HepG2 (cell line): ENCODE data around the gene TUBGCP4. TPM values are rescaled to one million over a fixed set of nuclear protein-coding genes. Genes with fewer than 3 reads are reported as not detected.

Source experiments
- ATAC-seq: fragments of 200-7000 bp; cut with Tn5 transposase; 3 replicates; pipeline ENCODE4 v1.9.1; 2020; ENCODE audit warnings: mild to moderate bottlenecking, moderate library complexity
- BruUV-seq: library from RNA; stranded (reverse); fragments of 400-500 nt; replicated peaks from 2 replicates; lab custom pipeline; 2021; lab: Mats Ljungman, UMichigan
- CTCF ChIA-PET: fragments of 300-600 bp; formaldehyde crosslinking; extraction: SDS; loops from one replicate; lab custom pipeline; 2021; ENCODE audit warnings: low total read pairs, inconsistent platforms, low intra/inter-chr PET ratio; lab: Yijun Ruan, JAX
- POLR2A ChIA-PET: fragments of 350-600 bp; sonication (Branson Sonifier 250); formaldehyde crosslinking; loops from one replicate; lab custom pipeline; 2020; ENCODE audit warnings: antibody characterized with exemption, inconsistent platforms; lab: Yijun Ruan, JAX
- DNase-seq: peaks from one replicate; pipeline ENCODE4 v3.0.0-alpha.2; 2015; ENCODE audit warnings: low spot score
- FAIRE-seq: peaks from 3 replicates; lab custom pipeline; 2011; peaks lifted over from hg19 to GRCh38; lab: Jason Lieb, UNC
- H2AFZ ChIP-seq: one replicate; pipeline ENCODE4 v1.6.1; 2011; ENCODE audit warnings: low read length, inconsistent platforms
- H3K27ac ChIP-seq: fragments of 300-600 bp; 3 replicates; pipeline ENCODE4 v1.8.0; 2011; ENCODE audit warnings: mixed run types, mild to moderate bottlenecking, mixed read lengths, low read length, inconsistent platforms; ENCODE audit not compliant: insufficient read depth; ENCODE audit errors: extremely low read length
- H3K27me3 ChIP-seq, 2 experiments: fragments of 200-600 bp in 1 of 2; 2 replicates in 1 of 2; 3 replicates in 1 of 2; pipeline versions ENCODE4 v1.6.0 to v1.8.0; 2011; ENCODE audit warnings: low read length in 2 of 2, mild to moderate bottlenecking in 2 of 2, moderate library complexity in 2 of 2, inconsistent platforms in 1 of 2; ENCODE audit not compliant: insufficient read depth in 2 of 2, control insufficient read depth in 1 of 2
- H3K36me3 ChIP-seq, 2 experiments: fragments of 200-600 bp in 1 of 2; replicated peaks in 1 of 2; 2 replicates in 1 of 2; 3 replicates in 1 of 2; pipeline versions ENCODE4 v1.5.1 to v1.8.0; 2011; ENCODE audit warnings: low read length in 2 of 2, inconsistent platforms in 1 of 2; ENCODE audit not compliant: insufficient read depth in 2 of 2, control insufficient read depth in 1 of 2
- H3K4me1 ChIP-seq: 2 replicates; pipeline ENCODE4 v1.5.1; 2012; ENCODE audit warnings: low read length, inconsistent platforms; ENCODE audit not compliant: insufficient read depth
- H3K4me2 ChIP-seq: 2 replicates; pipeline ENCODE4 v1.6.0; 2011; ENCODE audit warnings: low read depth, low read length, inconsistent platforms
- H3K4me3 ChIP-seq, 3 experiments: fragments of 200-600 bp in 1 of 3; sonication (generic), shearing (Covaris generic) in 1 of 3; replicated peaks in 1 of 3; 2 replicates each; pipeline ENCODE4 v1.5.1; 2011 to 2016; ENCODE audit warnings: low read length in 3 of 3, inconsistent platforms in 2 of 3, low read depth in 2 of 3, mild to moderate bottlenecking in 2 of 3, control low read depth in 1 of 3, mixed read lengths in 1 of 3; ENCODE audit not compliant: insufficient read depth in 1 of 3
- H3K79me2 ChIP-seq: one replicate; pipeline ENCODE4 v1.6.1; 2011; ENCODE audit warnings: low read length, inconsistent platforms; ENCODE audit not compliant: insufficient read depth
- H3K9ac ChIP-seq: 2 replicates; pipeline ENCODE4 v1.6.0; 2011; ENCODE audit warnings: mild to moderate bottlenecking, low read depth, low read length, inconsistent platforms; ENCODE audit not compliant: insufficient read depth
- H3K9me3 ChIP-seq: 2 replicates; pipeline ENCODE4 v1.5.1; 2012; ENCODE audit warnings: mild to moderate bottlenecking, low read length
- H4K20me1 ChIP-seq: 2 replicates; pipeline ENCODE4 v1.6.0; 2011; ENCODE audit warnings: inconsistent platforms, mild to moderate bottlenecking, low read length, moderate library complexity; ENCODE audit not compliant: insufficient read depth
- CSRNP1 ChIP-seq: sonication (generic); formaldehyde crosslinking; IDR thresholded peaks from 2 replicates; pipeline ENCODE4 v1.8.1; 2023; ENCODE audit warnings: mild to moderate bottlenecking, missing genetic modification reagents
- DNMT1 ChIP-seq: sonication (generic); formaldehyde crosslinking; IDR thresholded peaks from 2 replicates; pipeline ENCODE4 v1.5.1; 2020; ENCODE audit warnings: mild to moderate bottlenecking, missing genetic modification reagents
- DNMT3B ChIP-seq: conservative IDR thresholded peaks from 2 replicates; pipeline ENCODE4 v1.6.1; 2016; ENCODE audit warnings: missing biosample characterization, control low read depth
- GPBP1L1 ChIP-seq: sonication (generic); formaldehyde crosslinking; IDR thresholded peaks from 2 replicates; pipeline ENCODE4 v1.5.0; 2020; ENCODE audit warnings: mild to moderate bottlenecking, missing genetic modification reagents
- KLF16 ChIP-seq, 2 experiments: sonication (generic) in 1 of 2; formaldehyde crosslinking in 1 of 2; IDR thresholded peaks; 2 replicates each; pipeline versions ENCODE4 v1.6.1 to v1.8.0; 2016 to 2023; ENCODE audit warnings: missing genetic modification reagents in 2 of 2, missing compliant biosample characterization in 1 of 2
- MLX ChIP-seq: IDR thresholded peaks from 2 replicates; pipeline ENCODE4 v1.6.1; 2016
- NBN ChIP-seq: fragments of 450-650 bp; conservative IDR thresholded peaks from 2 replicates; pipeline ENCODE4 v1.6.1; 2017
- POLR2G ChIP-seq: fragments of 200-400 bp; formaldehyde crosslinking; IDR thresholded peaks from 2 replicates; pipeline ENCODE4 v1.6.1; 2018; ENCODE audit warnings: mild to moderate bottlenecking, low read depth, low read length, moderate library complexity
- TCF7 ChIP-seq: sonication (generic); IDR thresholded peaks from 2 replicates; pipeline ENCODE4 v1.6.1; 2016; ENCODE audit warnings: antibody characterized with exemption, low read depth
- ZC3H4 ChIP-seq: sonication (generic); formaldehyde crosslinking; IDR thresholded peaks from 2 replicates; pipeline ENCODE4 v1.4.0; 2020; ENCODE audit warnings: missing genetic modification reagents, borderline replicate concordance
- ZNF354B ChIP-seq: sonication (generic); formaldehyde crosslinking; IDR thresholded peaks from 2 replicates; pipeline ENCODE4 v1.8.0; 2022; ENCODE audit warnings: mild to moderate bottlenecking, missing genetic modification reagents
- ZNF737 ChIP-seq: sonication (generic); formaldehyde crosslinking; IDR thresholded peaks from 2 replicates; pipeline ENCODE4 v1.5.0; 2020; ENCODE audit warnings: missing genetic modification reagents, mild to moderate bottlenecking, borderline replicate concordance
- ZNF772 ChIP-seq: sonication (generic); formaldehyde crosslinking; IDR thresholded peaks from 2 replicates; pipeline ENCODE4 v1.5.0; 2020; ENCODE audit warnings: mild to moderate bottlenecking, missing genetic modification reagents
- WGBS: methylation state at CpG from one replicate; pipeline ENCODE4 v1.1.6; 2017; ENCODE audit warnings: low lambda C conversion rate; 5-methylcytosine and 5-hydroxymethylcytosine counted together
- in situ Hi-C: cut with HindIII; loops from 2 replicates; pipeline ENCODE4 v1.10.0; 2017; ENCODE audit warnings: low pct_unique_long_range_greater_than_20kb; ENCODE audit not compliant: extremely low pct_ligation_motif_present
- intact Hi-C: fragments of 100-400 bp; cut with micrococcal nuclease; formaldehyde crosslinking; loops from one replicate; pipeline ENCODE4 v1.10.0; 2022; ENCODE audit not compliant: unreplicated experiment
- polyA plus RNA-seq, 8 experiments: library from polyadenylated mRNA; depleted of rRNA in 3 of 8; stranded (reverse) in 7 of 8; unstranded in 1 of 8; fragments of >200 nt; fragmentation: Illumina TruSeq in 4 of 8; extraction: Trizol in 4 of 8; gene quantifications; 2 replicates each; pipeline versions ENCODE4 v1.2.1 to v1.2.3, GENCODE V29; 2011 to 2016; ENCODE audit warnings: low read depth in 4 of 8, missing spikeins in 1 of 8, mixed read lengths in 1 of 8; ENCODE audit not compliant: insufficient read depth in 1 of 8
- total RNA-seq, 5 experiments: library from RNA; depleted of rRNA; stranded (reverse); fragments of >200 nt; fragmentation: Illumina TruSeq; extraction: Trizol; gene quantifications; 2 replicates each; pipeline ENCODE4 v1.2.3, GENCODE V29; 2016; ENCODE audit warnings: low read depth in 1 of 5

TUBGCP4 gene
- total and polyA plus RNA-seq, 2 of the 13 experiments (the other 11 are each of a cell fraction or from before 2014, with no cell fraction given) = 15.0 to 20.5 TPM

- TF ChIP-seq ZNF354B (CRISPR knock-in tag) (no peak), ZNF737 (CRISPR knock-in tag) (no peak), GPBP1L1 (no peak), ZNF772 (no peak), DNMT1 (CRISPR knock-in tag) (no peak), KLF16 (CRISPR knock-in tag; IDR thresholded peaks at IDR 0.05) (no peak), POLR2G (no peak), DNMT3B (no peak)
Observed at GRCh38 chr15:43404130-43404529, 33.2 kb downstream of the TUBGCP4 start (continued).

- in situ Hi-C loops = no loop called here
- DNase-seq (no peak), ATAC-seq (no peak)
- Histone ChIP-seq H3K9me3 (no peaks in the 10 kb centered on the region), H3K4me1 (peaks cover 5% of the 10 kb centered on the region; the same call in 1 of the 2 replicates), H3K9ac (no peak overlapping the region), H3K4me2 (no peak overlapping the region), H3K4me3 (no peak overlapping the region), H2AFZ (no peak overlapping the region), H3K27ac (no peak overlapping the region)
- BruUV-seq = TSS peak; percentile 19
- CTCF ChIA-PET = no interaction called here
- intact Hi-C loops = no loop called here
- TF ChIP-seq MLX = no peak
- 0 out of 2 replicates have a peak, but pooled peaks have one; percentile 9 for TF ChIP-seq TCF7
- no peak for TF ChIP-seq CSRNP1
- TF ChIP-seq ZC3H4 = no peak
- TF ChIP-seq NBN = no peak
- TF ChIP-seq, all 625 proteins: peak for 1
- Histone ChIP-seq H3K36me3 (peaks cover 24 to 76% of the 10 kb centered on the region in 2 experiments), H3K79me2 (no peaks in the 10 kb centered on the region), H3K27me3 (no peaks in the 10 kb centered on the region), H4K20me1 (no peaks in the 10 kb centered on the region)
- POLR2A ChIA-PET = interaction anchor here (1.0 kb wide), 1 partner anchor 35 kb away, joined by 3 read pairs; the partner anchor contains the start of genes TUBGCP4 and ZSCAN29
- 73% methylated on average over 2 of the region's 2 CpGs for WGBS
- FAIRE-seq = no peak
Observed at GRCh38 chr15:43406189-43406588, 35.3 kb downstream of the TUBGCP4 start.
